OCI-LY7 (cell line): ENCODE measurements around the gene SPATA16.

Experiments
- EZH2phosphoT487 ChIP-seq: fragments of 200-600 bp; sonication (generic); IDR thresholded peaks from 2 replicates; pipeline ENCODE4 v1.6.1; 2018; ENCODE audit warnings: low read depth, borderline replicate concordance, mild to moderate bottlenecking, mixed run types, antibody characterized with exemption, low read length, moderate library complexity, mixed read lengths
- TF ChIP-seq, protein P1 (sequence below): fragments of 200-600 bp; sonication (generic); conservative IDR thresholded peaks from 2 replicates; pipeline ENCODE4 v1.5.1; 2014; ENCODE audit warnings: mild to moderate bottlenecking, antibody characterized with exemption, low read length, moderate library complexity, mixed read lengths

DNA sequence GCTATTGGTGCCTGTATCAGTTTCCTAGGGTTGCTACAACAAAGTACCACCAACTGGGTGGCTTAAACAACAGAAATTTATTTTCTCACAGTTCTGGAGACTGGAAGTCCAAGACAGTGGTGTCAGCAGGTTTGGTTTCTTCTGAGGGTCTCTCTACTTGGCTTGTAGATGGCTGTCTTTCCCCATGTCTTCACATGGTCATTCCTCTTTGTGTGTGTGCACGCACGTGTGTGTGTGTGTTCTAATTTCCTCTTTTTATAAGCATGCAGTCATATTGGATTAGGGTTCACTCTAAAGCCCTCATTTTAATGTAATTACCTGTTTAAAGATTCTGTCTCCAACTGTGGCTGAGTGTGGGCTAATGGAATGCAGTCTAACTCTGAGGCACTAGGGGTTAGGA is 182.5 kb downstream of the SPATA16 start:
- TF ChIP-seq, protein P1, sequence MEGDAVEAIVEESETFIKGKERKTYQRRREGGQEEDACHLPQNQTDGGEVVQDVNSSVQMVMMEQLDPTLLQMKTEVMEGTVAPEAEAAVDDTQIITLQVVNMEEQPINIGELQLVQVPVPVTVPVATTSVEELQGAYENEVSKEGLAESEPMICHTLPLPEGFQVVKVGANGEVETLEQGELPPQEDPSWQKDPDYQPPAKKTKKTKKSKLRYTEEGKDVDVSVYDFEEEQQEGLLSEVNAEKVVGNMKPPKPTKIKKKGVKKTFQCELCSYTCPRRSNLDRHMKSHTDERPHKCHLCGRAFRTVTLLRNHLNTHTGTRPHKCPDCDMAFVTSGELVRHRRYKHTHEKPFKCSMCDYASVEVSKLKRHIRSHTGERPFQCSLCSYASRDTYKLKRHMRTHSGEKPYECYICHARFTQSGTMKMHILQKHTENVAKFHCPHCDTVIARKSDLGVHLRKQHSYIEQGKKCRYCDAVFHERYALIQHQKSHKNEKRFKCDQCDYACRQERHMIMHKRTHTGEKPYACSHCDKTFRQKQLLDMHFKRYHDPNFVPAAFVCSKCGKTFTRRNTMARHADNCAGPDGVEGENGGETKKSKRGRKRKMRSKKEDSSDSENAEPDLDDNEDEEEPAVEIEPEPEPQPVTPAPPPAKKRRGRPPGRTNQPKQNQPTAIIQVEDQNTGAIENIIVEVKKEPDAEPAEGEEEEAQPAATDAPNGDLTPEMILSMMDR = no peak
- no peak for TF ChIP-seq EZH2phosphoT487
